NCI-H345 (cell line): ENCODE data around the gene HOXB3.
A peak's percentile ranks its signal among the peaks of the same experiment; 100 is the strongest.
"Not testable (repeated sequence)": the region's sequence is repeated elsewhere in the genome, so short reads cannot be mapped to it uniquely, and the experiment has no call there.

Experiments used
- DNase-seq: peaks from one replicate; lab custom pipeline; 2025; lab: John Stamatoyannopoulos, UW

HOXB3 gene

GRCh38 chr17:48545539-48545938 lies 44.5 kb downstream of the HOXB3 start:
- no peak for DNase-seq

GRCh38 chr17:48545022-48545375 lies 45.0 kb downstream of the HOXB3 start, which contains the start of gene HOXB2:
HOXB2 (minus strand) TSS chr17:48545109; CDS start chr17:48544911, 198 bp downstream.
- peak; percentile 70 for DNase-seq

GRCh38 chr17:48544349-48545021 lies 45.6 kb downstream of the HOXB3 start:
- peak; percentile 56 for DNase-seq

GRCh38 chr17:48543854-48544348 lies 46.1 kb downstream of the HOXB3 start:
- DNase-seq, result no peak

- DNase-seq, result peak; percentile 48
Measured at GRCh38 chr17:48543107-48543853, 46.8 kb downstream of the HOXB3 start.

GRCh38 chr17:48542698-48543106 lies 47.3 kb downstream of the HOXB3 start:
- DNase-seq, result no peak

- no peak for DNase-seq
Measured at GRCh38 chr17:48542114-48542656, 47.9 kb downstream of the HOXB3 start.

- peak; percentile 69 for DNase-seq
Measured at GRCh38 chr17:48541577-48542113, 48.4 kb downstream of the HOXB3 start.

GRCh38 chr17:48541036-48541576 lies 48.9 kb downstream of the HOXB3 start:
- peak; percentile 31 for DNase-seq

- no peak for DNase-seq
Measured at GRCh38 chr17:48540213-48540612, 49.8 kb downstream of the HOXB3 start.

GRCh38 chr17:48539177-48539576 lies 50.9 kb downstream of the HOXB3 start:
- no peak for DNase-seq

GRCh38 chr17:48537316-48537715 lies 52.7 kb downstream of the HOXB3 start:
- DNase-seq, result no peak

GRCh38 chr17:48535793-48536559 lies 54.1 kb downstream of the HOXB3 start:
- not testable (repeated sequence) for DNase-seq

- DNase-seq, result no peak
Measured at GRCh38 chr17:48532261-48532660, 57.8 kb downstream of the HOXB3 start.

GRCh38 chr17:48530887-48531272 lies 59.2 kb downstream of the HOXB3 start, which contains the start of gene HOXB1:
HOXB1 (minus strand) TSS chr17:48531011; CDS start chr17:48530904, 107 bp downstream.
- DNase-seq, result no peak

GRCh38 chr17:48530208-48530886 lies 59.7 kb downstream of the HOXB3 start:
- DNase-seq, result no peak

- no peak for DNase-seq
Measured at GRCh38 chr17:48529683-48530009, 60.4 kb downstream of the HOXB3 start.

GRCh38 chr17:48528936-48529682 lies 60.9 kb downstream of the HOXB3 start:
- no peak for DNase-seq

- no peak for DNase-seq
Measured at GRCh38 chr17:48528153-48528935, 61.7 kb downstream of the HOXB3 start.

- no peak for DNase-seq
Measured at GRCh38 chr17:48527547-48527932, 62.5 kb downstream of the HOXB3 start.
